Muscle of back (tissue), 11 donors: ENCODE results near the gene ACTRT2. TPM values are rescaled to one million over a fixed set of nuclear protein-coding genes. Genes with fewer than 3 reads are reported as not detected.

Experiments used
- DNase-seq, 3 donors: peaks; one replicate each; pipeline versions ENCODE4 v3.0.0 to v3.0.0-alpha.2; 2013
- polyA plus RNA-seq, 10 donors: library from polyadenylated mRNA; unstranded; fragments of 120-200 nt; gene quantifications; one replicate each; pipeline ENCODE4 v1.2.1, GENCODE V29; 2013; ENCODE audit not compliant: insufficient read length in 10 of 10

The ACTRT2 gene
- polyA plus RNA-seq, 10 donors, result not detected

- no peak for DNase-seq
Observed at GRCh38 chr1:3017440-3018050, 3.7 kb upstream of the ACTRT2 start.

GRCh38 chr1:3018051-3018471 lies 3.2 kb upstream of the ACTRT2 start:
- no peak for DNase-seq

- DNase-seq, result no peak
Observed at GRCh38 chr1:3018576-3018975, 2.7 kb upstream of the ACTRT2 start.

- no peak for DNase-seq
Observed at GRCh38 chr1:3019007-3019515, 2.2 kb upstream of the ACTRT2 start.

- DNase-seq, result no peak
Observed at GRCh38 chr1:3019516-3020051, 1.7 kb upstream of the ACTRT2 start.

- DNase-seq, result no peak
Observed at GRCh38 chr1:3020263-3020909, 881 bp upstream of the ACTRT2 start.

GRCh38 chr1:3021801-3022401 lies 634 bp downstream of the ACTRT2 start:
- no peak for DNase-seq

GRCh38 chr1:3022511-3022973 lies 1.3 kb downstream of the ACTRT2 start:
- no peak for DNase-seq

- DNase-seq, result no peak
Observed at GRCh38 chr1:3022976-3023375, 1.7 kb downstream of the ACTRT2 start.

GRCh38 chr1:3024019-3024418 lies 2.8 kb downstream of the ACTRT2 start:
- no peak for DNase-seq

- no peak for DNase-seq
Observed at GRCh38 chr1:3024588-3024987, 3.3 kb downstream of the ACTRT2 start.

GRCh38 chr1:3026124-3026523 lies 4.9 kb downstream of the ACTRT2 start:
- no peak for DNase-seq

GRCh38 chr1:3026581-3027391 lies 5.5 kb downstream of the ACTRT2 start:
- DNase-seq, result no peak

- no peak for DNase-seq
Observed at GRCh38 chr1:3027611-3028371, 6.5 kb downstream of the ACTRT2 start.

GRCh38 chr1:3028531-3029282 lies 7.4 kb downstream of the ACTRT2 start:
- no peak for DNase-seq

GRCh38 chr1:3029481-3029961 lies 8.3 kb downstream of the ACTRT2 start:
- DNase-seq, result no peak

- no peak for DNase-seq
Observed at GRCh38 chr1:3029991-3030662, 8.9 kb downstream of the ACTRT2 start.

- DNase-seq, result no peak
Observed at GRCh38 chr1:3030663-3031381, 9.6 kb downstream of the ACTRT2 start.
